HFFc6 (cell line): ENCODE measurements around the gene H6PD. TPM values are rescaled to one million over a fixed set of nuclear protein-coding genes. Genes with fewer than 3 reads are reported as not detected.
"Not testable (repeated sequence)": the region's sequence is repeated elsewhere in the genome, so short reads cannot be mapped to it uniquely, and the experiment has no call there.

Experiments used
- DNase-seq: peaks from one replicate; pipeline ENCODE4 v3.0.0-alpha.2; 2018
- H3K27ac Mint-ChIP-seq: 2 replicates; pipeline ENCODE4 v1.8.0; 2020; ENCODE audit warnings: mild to moderate bottlenecking, mixed read lengths
- H3K27me3 Mint-ChIP-seq: 2 replicates; pipeline ENCODE4 v1.8.0; 2021; ENCODE audit warnings: mild to moderate bottlenecking, moderate library complexity, mixed read lengths; ENCODE audit not compliant: insufficient read depth
- H3K36me3 Mint-ChIP-seq: 2 replicates; pipeline ENCODE4 v1.8.0; 2021; ENCODE audit warnings: low read depth, mixed read lengths
- H3K4me1 Mint-ChIP-seq: 2 replicates; pipeline ENCODE4 v1.8.0; 2020; ENCODE audit warnings: low read depth, mixed read lengths
- H3K4me3 Mint-ChIP-seq: 2 replicates; pipeline ENCODE4 v1.8.0; 2020; ENCODE audit warnings: mild to moderate bottlenecking, moderate library complexity, mixed read lengths
- H3K9me3 Mint-ChIP-seq: 2 replicates; pipeline ENCODE4 v1.8.0; 2020; ENCODE audit warnings: mild to moderate bottlenecking, mixed read lengths
- total RNA-seq, 6 experiments: library from RNA; stranded (reverse); fragmentation: NEBNext Ultra II Directional; extraction: Animal tissue kit (Norgen Biotek cat#: 25700); gene quantifications; 2 replicates in 1 of 6; 3 replicates in 5 of 6; pipeline ENCODE4 v1.2.3, GENCODE V29; 2021
- TF ChIP-seq, protein P1 (sequence below): fragments of 200-600 bp; sonication (generic); IDR thresholded peaks from 2 replicates; pipeline ENCODE4 v1.5.0; 2021; ENCODE audit warnings: antibody characterized with exemption, mild to moderate bottlenecking

Gene H6PD
- total RNA-seq, 6 experiments from 2014 or later = 14.6 to 19.6 (median 16.1) TPM

DNA sequence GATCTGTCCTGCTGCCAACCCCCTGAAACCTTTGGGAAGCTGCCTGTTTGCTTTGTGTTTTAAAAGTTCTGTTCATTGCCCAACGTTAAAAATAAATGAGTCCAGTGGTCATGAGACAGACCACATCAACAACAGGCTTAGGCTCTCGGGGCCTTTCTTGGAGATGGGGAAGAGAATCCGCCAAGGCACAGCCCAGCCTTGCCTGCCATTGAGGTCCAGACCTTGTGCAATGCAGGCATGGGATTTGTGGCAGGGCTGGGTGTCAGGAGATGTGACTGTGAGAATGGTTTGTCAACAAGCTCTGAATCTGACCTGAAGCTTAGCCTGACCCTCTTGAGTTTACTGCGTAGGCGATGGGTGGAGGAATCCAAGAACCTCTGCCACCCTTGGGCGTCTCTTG is 62.3 kb downstream of the H6PD start:
- H3K9me3 Mint-ChIP-seq = no peaks in the 10 kb centered on the region
- TF ChIP-seq, protein P1, sequence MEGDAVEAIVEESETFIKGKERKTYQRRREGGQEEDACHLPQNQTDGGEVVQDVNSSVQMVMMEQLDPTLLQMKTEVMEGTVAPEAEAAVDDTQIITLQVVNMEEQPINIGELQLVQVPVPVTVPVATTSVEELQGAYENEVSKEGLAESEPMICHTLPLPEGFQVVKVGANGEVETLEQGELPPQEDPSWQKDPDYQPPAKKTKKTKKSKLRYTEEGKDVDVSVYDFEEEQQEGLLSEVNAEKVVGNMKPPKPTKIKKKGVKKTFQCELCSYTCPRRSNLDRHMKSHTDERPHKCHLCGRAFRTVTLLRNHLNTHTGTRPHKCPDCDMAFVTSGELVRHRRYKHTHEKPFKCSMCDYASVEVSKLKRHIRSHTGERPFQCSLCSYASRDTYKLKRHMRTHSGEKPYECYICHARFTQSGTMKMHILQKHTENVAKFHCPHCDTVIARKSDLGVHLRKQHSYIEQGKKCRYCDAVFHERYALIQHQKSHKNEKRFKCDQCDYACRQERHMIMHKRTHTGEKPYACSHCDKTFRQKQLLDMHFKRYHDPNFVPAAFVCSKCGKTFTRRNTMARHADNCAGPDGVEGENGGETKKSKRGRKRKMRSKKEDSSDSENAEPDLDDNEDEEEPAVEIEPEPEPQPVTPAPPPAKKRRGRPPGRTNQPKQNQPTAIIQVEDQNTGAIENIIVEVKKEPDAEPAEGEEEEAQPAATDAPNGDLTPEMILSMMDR = no peak
- no peak for DNase-seq
- no peaks in the 10 kb centered on the region for H3K27me3 Mint-ChIP-seq
- peaks cover 35% of the 10 kb centered on the region for H3K36me3 Mint-ChIP-seq
- H3K4me3 Mint-ChIP-seq = no peak overlapping the region
- peaks cover 30% of the 10 kb centered on the region for H3K4me1 Mint-ChIP-seq
- no peak overlapping the region for H3K27ac Mint-ChIP-seq

DNA sequence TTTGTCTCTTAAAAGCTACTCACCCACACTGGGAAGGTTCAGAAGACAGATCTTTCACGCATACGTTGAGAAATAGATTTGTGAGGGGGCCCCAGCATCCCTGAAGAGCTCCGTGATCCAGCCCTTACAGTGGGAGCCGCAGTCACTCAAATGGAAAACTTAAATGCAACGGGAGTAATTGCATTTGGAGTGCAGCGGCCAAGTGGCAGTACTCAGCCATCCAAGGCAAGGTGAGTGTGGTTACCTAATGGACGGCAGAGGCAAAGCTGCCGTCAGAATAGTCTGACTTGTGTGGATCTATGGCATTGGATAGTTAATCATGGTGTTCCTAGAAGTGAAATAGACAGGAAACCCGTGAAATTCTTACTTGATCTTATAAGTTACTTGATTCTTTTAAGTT is 63.3 kb downstream of the H6PD start:
- H3K36me3 Mint-ChIP-seq = peaks cover 35% of the 10 kb centered on the region
- TF ChIP-seq, protein P1 = no peak
- no peaks in the 10 kb centered on the region for H3K27me3 Mint-ChIP-seq
- H3K4me1 Mint-ChIP-seq = peaks cover 37% of the 10 kb centered on the region
- H3K9me3 Mint-ChIP-seq = no peaks in the 10 kb centered on the region
- no peak overlapping the region for H3K4me3 Mint-ChIP-seq
- DNase-seq = no peak
- no peak overlapping the region for H3K27ac Mint-ChIP-seq

DNA sequence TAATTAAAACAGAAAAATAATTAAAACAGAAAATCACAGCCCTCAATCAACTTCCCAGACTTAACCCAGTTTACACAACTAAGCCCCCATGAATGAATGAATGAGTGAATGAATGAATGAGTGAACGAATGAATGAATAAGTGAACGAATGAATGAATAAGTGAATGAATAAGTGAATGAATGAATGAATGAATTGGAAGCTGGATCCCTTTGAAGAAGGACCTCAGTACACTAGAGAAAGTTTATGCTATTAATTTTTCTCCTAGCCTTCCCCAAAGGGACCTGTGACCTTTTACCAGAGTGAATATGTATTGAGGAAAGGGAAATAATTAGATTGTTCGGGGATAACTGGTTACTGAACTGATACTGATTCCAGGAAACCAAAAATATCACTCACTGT is 63.7 kb downstream of the H6PD start:
- H3K4me1 Mint-ChIP-seq = peaks cover 41% of the 10 kb centered on the region
- TF ChIP-seq, protein P1 = no peak
- no peak for DNase-seq
- H3K27me3 Mint-ChIP-seq = no peaks in the 10 kb centered on the region
- no peak overlapping the region for H3K27ac Mint-ChIP-seq
- H3K36me3 Mint-ChIP-seq = peaks cover 35% of the 10 kb centered on the region
- H3K4me3 Mint-ChIP-seq = no peak overlapping the region
- no peaks in the 10 kb centered on the region for H3K9me3 Mint-ChIP-seq

DNA sequence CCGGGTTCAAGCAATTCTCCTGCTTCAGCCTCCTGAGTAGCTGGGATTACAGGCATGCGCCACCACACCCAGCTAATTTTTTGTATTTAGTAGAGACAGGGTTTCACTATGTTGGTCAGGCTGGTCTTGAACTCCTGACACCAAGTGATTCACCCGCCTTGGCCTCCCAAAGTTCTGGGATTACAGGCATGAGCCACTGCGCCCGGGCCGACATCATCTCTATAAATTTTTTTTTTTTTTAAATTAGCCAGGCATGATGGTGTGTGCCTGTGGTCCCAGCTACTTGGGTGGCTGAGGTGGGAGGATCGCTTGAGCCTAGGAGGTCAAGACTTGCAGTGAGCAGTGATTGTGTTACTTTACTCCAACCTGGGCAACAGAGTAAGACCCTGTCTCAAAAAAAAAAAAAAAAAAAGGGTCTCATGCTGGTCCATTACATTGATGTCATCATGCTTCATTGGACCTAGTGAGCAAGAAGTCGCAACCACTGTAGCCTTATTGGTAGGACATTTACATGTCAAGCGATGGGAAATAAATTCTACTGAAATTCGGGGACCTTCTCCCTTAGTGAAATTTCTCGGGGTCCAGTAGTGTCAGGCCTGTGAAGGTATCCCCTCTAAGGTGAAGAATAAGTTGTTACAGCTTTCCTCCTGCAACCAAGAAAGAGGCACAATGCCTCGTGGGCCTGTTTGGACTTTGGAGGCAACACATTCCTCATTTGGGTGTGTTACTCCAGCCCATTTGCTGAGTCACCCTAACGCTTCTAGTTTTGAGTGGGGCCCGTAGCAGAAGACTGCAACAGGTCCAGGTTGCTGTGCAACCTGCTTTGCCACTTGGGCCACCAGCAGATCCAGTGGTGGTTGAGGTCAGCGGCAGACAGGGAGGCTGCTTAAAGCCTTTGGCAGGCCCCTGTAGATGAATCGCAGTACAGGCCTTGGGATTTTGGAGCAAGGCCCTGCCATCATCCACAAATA is 65.3 kb downstream of the H6PD start:
- peak; percentile 74 for DNase-seq
- H3K9me3 Mint-ChIP-seq, H3K27me3 Mint-ChIP-seq: not testable (repeated sequence)
- peak overlapping the region; percentile 41; the same call in 1 of the 2 replicates for H3K4me3 Mint-ChIP-seq
- peaks cover 54% of the 10 kb centered on the region for H3K4me1 Mint-ChIP-seq
- H3K36me3 Mint-ChIP-seq = peaks cover 35% of the 10 kb centered on the region
- H3K27ac Mint-ChIP-seq = peak overlapping the region; percentile 95

DNA sequence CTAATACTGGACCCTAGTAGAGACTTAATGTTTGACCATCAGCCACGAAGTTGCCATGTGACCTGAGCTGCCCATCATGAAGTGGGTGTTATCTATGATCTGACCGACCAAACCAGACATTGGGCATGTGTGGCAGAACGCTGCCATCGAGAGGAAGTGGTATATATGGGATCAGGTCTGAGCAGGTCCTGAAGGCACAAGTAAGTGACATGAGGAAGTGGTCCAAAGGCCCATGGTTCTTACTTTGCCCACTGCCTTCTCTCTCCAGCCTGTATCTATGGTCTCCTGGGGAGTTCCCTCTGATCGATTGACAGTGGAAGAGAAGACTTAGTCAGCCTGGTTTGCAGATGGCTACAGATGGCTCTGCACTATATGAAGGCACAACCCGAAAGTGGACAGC is 66.0 kb downstream of the H6PD start:
- H3K27ac Mint-ChIP-seq = peak overlapping the region; percentile 95
- no peak for DNase-seq
- H3K36me3 Mint-ChIP-seq = peaks cover 35% of the 10 kb centered on the region
- TF ChIP-seq, protein P1 = no peak
- peaks cover 54% of the 10 kb centered on the region for H3K4me1 Mint-ChIP-seq
- no peaks in the 10 kb centered on the region for H3K27me3 Mint-ChIP-seq
- no peaks in the 10 kb centered on the region for H3K9me3 Mint-ChIP-seq
- H3K4me3 Mint-ChIP-seq = peak overlapping the region; percentile 41; the same call in 1 of the 2 replicates
